ENCODE measurements around the gene LRRC7.
A peak's percentile ranks its signal among the peaks of the same experiment; 100 is the strongest.

LRRC7 gene

DNA sequence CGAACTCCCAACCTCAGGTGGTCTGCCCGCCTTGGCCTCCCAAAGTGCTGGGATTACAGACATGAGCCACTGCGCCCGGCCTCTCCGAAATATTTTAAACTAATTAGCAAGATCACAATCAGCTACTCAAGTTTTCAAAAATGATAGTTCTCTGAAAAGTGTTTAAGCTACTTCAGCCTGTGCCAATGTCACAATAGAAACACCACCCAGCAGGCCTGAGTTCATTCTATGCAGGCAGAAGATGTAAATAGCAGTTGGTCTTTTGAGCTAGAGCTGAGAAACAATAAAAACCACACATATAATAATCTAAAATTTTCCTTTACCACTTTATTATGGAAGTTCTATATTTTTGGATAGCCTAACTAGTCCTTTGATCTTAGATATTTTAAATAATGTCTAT lies 541.5 kb downstream of the LRRC7 start:
- H3K27me3 ChIP-seq (ENCODE audit: control insufficient read depth, insufficient read depth, low read length): no peaks in the 10 kb centered on the region
- H3K4me2 ChIP-seq (ENCODE audit: low read length): no peak overlapping the region
- H3K4me3 ChIP-seq (ENCODE audit: low read length): no peak overlapping the region
- H3K4me1 ChIP-seq (ENCODE audit: control insufficient read depth, insufficient read depth, low read length): no peaks in the 10 kb centered on the region
- H3K9me3 ChIP-seq (replicated peaks; ENCODE audit: low read length): no peaks in the 10 kb centered on the region
- H3K36me3 ChIP-seq (ENCODE audit: insufficient read depth, low read length): no peaks in the 10 kb centered on the region
- H3K9ac ChIP-seq (ENCODE audit: low read depth, low read length): no peak overlapping the region

DNA sequence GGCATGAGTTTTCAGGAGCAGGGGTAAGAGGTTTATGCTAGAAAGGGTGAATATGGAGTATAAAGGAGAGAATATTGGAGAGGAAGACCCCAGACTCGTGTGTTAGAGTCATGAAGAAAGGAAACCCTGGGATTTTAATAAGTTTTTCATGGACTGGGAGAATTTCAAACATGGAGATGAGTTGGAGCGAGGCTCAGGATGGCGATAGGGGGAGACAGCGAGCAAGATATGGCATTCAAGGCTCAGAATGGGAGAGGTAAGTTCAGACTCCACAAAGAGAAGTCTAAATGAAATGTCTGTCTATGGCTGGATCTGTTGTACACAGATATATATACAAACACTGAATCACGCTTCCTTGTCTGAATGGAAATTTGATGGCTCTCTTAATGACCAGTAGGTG lies 545.1 kb downstream of the LRRC7 start:
- no peaks in the 10 kb centered on the region for H3K4me1 ChIP-seq (ENCODE audit: control insufficient read depth, insufficient read depth, low read length)
- no peak overlapping the region for H3K4me3 ChIP-seq (ENCODE audit: low read length)
- no peaks in the 10 kb centered on the region for H3K36me3 ChIP-seq (ENCODE audit: insufficient read depth, low read length)
- no peaks in the 10 kb centered on the region for H3K27me3 ChIP-seq (ENCODE audit: control insufficient read depth, insufficient read depth, low read length)
- H3K9me3 ChIP-seq (replicated peaks; ENCODE audit: low read length): no peaks in the 10 kb centered on the region
- no peak overlapping the region for H3K9ac ChIP-seq (ENCODE audit: low read depth, low read length)
- no peak overlapping the region for H3K4me2 ChIP-seq (ENCODE audit: low read length)

DNA sequence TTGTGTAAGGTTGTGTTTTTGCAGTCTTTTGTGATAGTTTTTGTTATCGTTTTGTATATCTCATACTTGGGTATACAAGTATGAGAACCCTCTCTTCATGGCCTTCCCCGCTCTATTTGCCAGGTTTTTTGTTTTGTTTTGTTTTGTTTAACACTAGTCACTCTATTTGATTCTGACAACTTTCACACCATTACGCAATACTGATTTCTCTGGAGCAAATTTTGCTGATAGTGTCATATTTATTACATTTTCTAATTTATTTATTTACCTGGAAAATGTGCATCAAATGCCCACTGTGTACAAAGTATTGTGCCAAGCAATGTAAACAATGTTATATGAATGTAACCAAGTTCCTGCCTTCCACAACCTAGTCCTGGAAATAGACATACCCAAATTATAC lies 547.6 kb downstream of the LRRC7 start:
- H3K9ac ChIP-seq (ENCODE audit: low read depth, low read length): no peak overlapping the region
- H3K36me3 ChIP-seq (ENCODE audit: insufficient read depth, low read length): no peaks in the 10 kb centered on the region
- H3K4me2 ChIP-seq (ENCODE audit: low read length): no peak overlapping the region
- no peaks in the 10 kb centered on the region for H3K9me3 ChIP-seq (replicated peaks; ENCODE audit: low read length)
- H3K4me1 ChIP-seq (ENCODE audit: control insufficient read depth, insufficient read depth, low read length): no peaks in the 10 kb centered on the region
- H3K4me3 ChIP-seq (ENCODE audit: low read length): no peak overlapping the region
- H3K27me3 ChIP-seq (ENCODE audit: control insufficient read depth, insufficient read depth, low read length): no peaks in the 10 kb centered on the region

DNA sequence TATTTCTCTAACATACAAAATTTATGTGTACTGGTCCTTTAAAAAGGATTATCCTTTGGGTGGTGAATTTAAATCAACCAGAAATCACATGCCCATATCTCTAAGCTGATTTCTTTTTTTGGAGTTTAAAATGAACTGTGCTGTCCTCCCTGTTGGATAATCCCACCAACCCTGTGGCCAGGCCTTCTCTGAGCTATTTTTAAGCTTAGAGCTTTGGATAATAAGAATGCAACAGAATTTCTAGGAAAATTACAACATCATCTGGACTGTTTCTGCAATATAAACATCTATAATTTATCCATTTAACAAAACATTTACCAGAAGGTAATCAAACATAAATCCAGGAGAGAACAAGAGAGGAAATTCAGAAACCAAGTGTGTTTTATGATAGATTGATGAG lies 549.3 kb downstream of the LRRC7 start:
- Histone ChIP-seq H3K4me1 (ENCODE audit: control insufficient read depth, insufficient read depth, low read length) (no peaks in the 10 kb centered on the region), H3K9me3 (replicated peaks; ENCODE audit: low read length) (no peaks in the 10 kb centered on the region), H3K27me3 (ENCODE audit: control insufficient read depth, insufficient read depth, low read length) (no peaks in the 10 kb centered on the region), H3K36me3 (ENCODE audit: insufficient read depth, low read length) (no peaks in the 10 kb centered on the region), H3K9ac (ENCODE audit: low read depth, low read length) (no peak overlapping the region), H3K4me2 (ENCODE audit: low read length) (no peak overlapping the region), H3K4me3 (ENCODE audit: low read length) (no peak overlapping the region)

- Histone ChIP-seq H3K36me3 (ENCODE audit: insufficient read depth, low read length) (no peaks in the 10 kb centered on the region), H3K9me3 (replicated peaks; ENCODE audit: low read length) (no peaks in the 10 kb centered on the region), H3K4me2 (ENCODE audit: low read length) (no peak overlapping the region), H3K4me3 (ENCODE audit: low read length) (no peak overlapping the region), H3K27me3 (ENCODE audit: control insufficient read depth, insufficient read depth, low read length) (no peaks in the 10 kb centered on the region), H3K9ac (ENCODE audit: low read depth, low read length) (no peak overlapping the region), H3K4me1 (ENCODE audit: control insufficient read depth, insufficient read depth, low read length) (peaks cover 3% of the 10 kb centered on the region)
Measured at GRCh38 chr1:70134148-70134547, 566.4 kb downstream of the LRRC7 start.

GRCh38 chr1:70140343-70140742 lies 572.6 kb downstream of the LRRC7 start:
- Histone ChIP-seq H3K36me3 (ENCODE audit: insufficient read depth, low read length) (no peaks in the 10 kb centered on the region), H3K4me1 (ENCODE audit: control insufficient read depth, insufficient read depth, low read length) (peaks cover 12% of the 10 kb centered on the region), H3K9me3 (replicated peaks; ENCODE audit: low read length) (no peaks in the 10 kb centered on the region), H3K4me3 (ENCODE audit: low read length) (no peak overlapping the region), H3K4me2 (ENCODE audit: low read length) (no peak overlapping the region), H3K27me3 (ENCODE audit: control insufficient read depth, insufficient read depth, low read length) (no peaks in the 10 kb centered on the region), H3K9ac (ENCODE audit: low read depth, low read length) (no peak overlapping the region)

DNA sequence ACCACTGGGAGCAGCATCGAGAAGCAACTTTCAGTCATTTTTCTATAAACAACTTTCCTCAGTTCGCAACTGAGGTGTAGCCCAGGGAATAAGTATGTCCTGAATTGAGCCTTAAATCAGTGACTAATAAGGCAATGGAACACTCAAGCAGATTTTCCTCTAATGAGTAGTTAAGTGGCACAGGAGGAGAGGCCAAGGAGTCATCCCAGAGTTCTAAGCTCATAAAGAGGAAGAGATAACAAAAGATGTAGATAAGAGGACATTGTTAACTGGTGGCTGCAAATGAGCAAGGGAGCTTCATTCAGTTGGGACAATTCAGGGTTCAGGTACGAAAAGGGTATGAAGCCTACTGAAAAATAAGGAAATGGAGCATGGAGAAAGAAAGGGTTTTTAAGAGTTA lies 573.2 kb downstream of the LRRC7 start:
- Histone ChIP-seq H3K27me3 (ENCODE audit: control insufficient read depth, insufficient read depth, low read length) (no peaks in the 10 kb centered on the region), H3K4me3 (ENCODE audit: low read length) (no peak overlapping the region), H3K36me3 (ENCODE audit: insufficient read depth, low read length) (no peaks in the 10 kb centered on the region), H3K4me2 (ENCODE audit: low read length) (no peak overlapping the region), H3K9me3 (replicated peaks; ENCODE audit: low read length) (no peaks in the 10 kb centered on the region), H3K4me1 (ENCODE audit: control insufficient read depth, insufficient read depth, low read length) (peaks cover 12% of the 10 kb centered on the region), H3K9ac (ENCODE audit: low read depth, low read length) (no peak overlapping the region)

DNA sequence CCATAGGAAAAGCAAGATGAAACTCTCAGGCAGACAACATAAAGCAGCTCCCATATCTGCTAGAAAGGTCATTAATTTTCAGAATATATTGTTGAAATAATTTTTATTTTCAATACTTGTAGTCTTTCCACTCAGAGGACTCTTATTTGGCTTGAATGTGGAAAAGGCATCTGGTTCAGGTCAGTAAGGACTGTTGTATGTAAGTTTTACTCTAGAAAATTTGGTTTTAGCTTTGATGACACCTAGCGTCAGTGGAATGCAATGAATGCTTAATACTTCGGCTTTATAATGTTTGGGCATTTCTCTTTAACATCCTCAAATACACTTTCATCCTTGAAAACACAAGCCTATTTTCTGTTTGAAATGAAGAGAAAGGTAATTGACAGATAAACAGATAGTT lies 574.4 kb downstream of the LRRC7 start:
- H3K9ac ChIP-seq (ENCODE audit: low read depth, low read length): no peak overlapping the region
- H3K4me3 ChIP-seq (ENCODE audit: low read length): no peak overlapping the region
- no peak overlapping the region for H3K4me2 ChIP-seq (ENCODE audit: low read length)
- peaks cover 18% of the 10 kb centered on the region for H3K4me1 ChIP-seq (ENCODE audit: control insufficient read depth, insufficient read depth, low read length)
- H3K36me3 ChIP-seq (ENCODE audit: insufficient read depth, low read length): no peaks in the 10 kb centered on the region
- no peaks in the 10 kb centered on the region for H3K9me3 ChIP-seq (replicated peaks; ENCODE audit: low read length)
- no peaks in the 10 kb centered on the region for H3K27me3 ChIP-seq (ENCODE audit: control insufficient read depth, insufficient read depth, low read length)

DNA sequence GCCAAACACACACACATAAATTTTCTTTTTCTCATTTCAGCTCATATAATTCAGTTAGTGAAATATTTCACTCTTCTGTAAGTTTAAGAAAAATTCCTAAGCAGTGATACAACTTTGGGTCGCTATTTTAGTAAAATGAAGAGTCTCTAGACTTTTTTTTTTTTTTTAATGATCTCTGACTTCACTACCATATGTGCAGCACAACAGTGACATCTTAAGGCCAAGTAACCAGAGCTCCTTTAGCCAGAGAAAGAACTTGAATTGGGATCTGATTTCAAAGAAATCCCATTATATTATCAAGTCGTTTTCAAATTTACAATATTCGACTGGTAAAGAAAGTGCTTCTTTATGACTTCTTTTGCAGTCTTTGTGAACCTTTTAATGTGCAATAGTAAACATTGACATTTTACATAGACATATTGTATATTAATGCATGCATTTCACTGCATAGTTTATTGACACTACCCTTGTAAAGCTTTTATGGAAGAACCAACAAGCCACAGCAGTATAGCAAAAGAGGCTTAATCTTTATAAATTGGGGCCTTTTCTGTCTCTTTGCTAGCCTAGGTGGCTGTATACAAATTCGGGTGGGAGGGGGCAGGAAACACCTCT lies 575.4 kb downstream of the LRRC7 start:
- Histone ChIP-seq H3K27me3 (ENCODE audit: control insufficient read depth, insufficient read depth, low read length) (no peaks in the 10 kb centered on the region), H3K4me2 (ENCODE audit: low read length) (no peak overlapping the region), H3K36me3 (ENCODE audit: insufficient read depth, low read length) (peaks cover 5% of the 10 kb centered on the region), H3K4me1 (ENCODE audit: control insufficient read depth, insufficient read depth, low read length) (peaks cover 18% of the 10 kb centered on the region), H3K4me3 (ENCODE audit: low read length) (no peak overlapping the region), H3K9ac (ENCODE audit: low read depth, low read length) (peak overlapping the region; percentile 24), H3K9me3 (replicated peaks; ENCODE audit: low read length) (no peaks in the 10 kb centered on the region)

GRCh38 chr1:70146488-70146887 lies 578.8 kb downstream of the LRRC7 start:
- Histone ChIP-seq H3K36me3 (ENCODE audit: insufficient read depth, low read length) (peaks cover 5% of the 10 kb centered on the region), H3K4me2 (ENCODE audit: low read length) (no peak overlapping the region), H3K4me1 (ENCODE audit: control insufficient read depth, insufficient read depth, low read length) (peaks cover 14% of the 10 kb centered on the region), H3K9me3 (replicated peaks; ENCODE audit: low read length) (no peaks in the 10 kb centered on the region), H3K27me3 (ENCODE audit: control insufficient read depth, insufficient read depth, low read length) (no peaks in the 10 kb centered on the region), H3K9ac (ENCODE audit: low read depth, low read length) (no peak overlapping the region), H3K4me3 (ENCODE audit: low read length) (no peak overlapping the region)

- H3K4me2 ChIP-seq (ENCODE audit: low read length): no peak overlapping the region
- no peak overlapping the region for H3K9ac ChIP-seq (ENCODE audit: low read depth, low read length)
- no peak overlapping the region for H3K4me3 ChIP-seq (ENCODE audit: low read length)
- H3K36me3 ChIP-seq (ENCODE audit: insufficient read depth, low read length): peaks cover 7% of the 10 kb centered on the region
- H3K9me3 ChIP-seq (replicated peaks; ENCODE audit: low read length): no peaks in the 10 kb centered on the region
- H3K27me3 ChIP-seq (ENCODE audit: control insufficient read depth, insufficient read depth, low read length): no peaks in the 10 kb centered on the region
- H3K4me1 ChIP-seq (ENCODE audit: control insufficient read depth, insufficient read depth, low read length): peaks cover 7% of the 10 kb centered on the region
Measured at GRCh38 chr1:70150444-70150843, 582.7 kb downstream of the LRRC7 start.

DNA sequence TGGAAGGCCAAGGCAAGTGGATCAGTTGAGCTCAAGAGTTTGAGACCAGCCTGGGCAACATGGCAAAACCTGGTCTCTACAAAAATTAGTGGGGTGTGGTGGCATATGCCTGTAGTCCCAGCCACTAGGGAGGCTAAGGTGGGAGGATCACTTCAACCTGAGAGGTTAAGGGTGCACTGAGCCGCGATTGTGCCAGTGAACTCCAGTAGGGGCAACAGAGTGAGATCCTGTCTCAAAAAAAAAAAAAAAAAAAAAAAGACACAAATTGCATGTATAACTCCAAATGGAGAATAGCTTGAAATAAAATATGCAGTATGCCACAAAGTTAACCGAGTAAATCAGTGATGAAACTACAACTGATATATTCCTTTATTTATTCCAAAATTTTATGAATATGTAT lies 586.0 kb downstream of the LRRC7 start:
- no peak overlapping the region for H3K9ac ChIP-seq (ENCODE audit: low read depth, low read length)
- H3K27me3 ChIP-seq (ENCODE audit: control insufficient read depth, insufficient read depth, low read length): no peaks in the 10 kb centered on the region
- no peak overlapping the region for H3K4me3 ChIP-seq (ENCODE audit: low read length)

More for the DNA sequence above, 586.0 kb downstream of the LRRC7 start:
- Histone ChIP-seq H3K4me2 (ENCODE audit: low read length) (no peak overlapping the region), H3K4me1 (ENCODE audit: control insufficient read depth, insufficient read depth, low read length) (peaks cover 8% of the 10 kb centered on the region), H3K9me3 (replicated peaks; ENCODE audit: low read length) (no peaks in the 10 kb centered on the region), H3K36me3 (ENCODE audit: insufficient read depth, low read length) (peaks cover 2% of the 10 kb centered on the region)
